GM18907 (cell line): ENCODE results near the gene PCDHGA9.
"Not testable (repeated sequence)": the region's sequence is repeated elsewhere in the genome, so short reads cannot be mapped to it uniquely, and the experiment has no call there.

ENCODE experiments used
- ATAC-seq: cut with Tn5 transposase; IDR thresholded peaks from one replicate; pipeline ENCODE4 v1.9.1; 2021; ENCODE audit warnings: mild to moderate bottlenecking, moderate library complexity; ENCODE audit not compliant: unreplicated experiment

PCDHGA9 gene

DNA sequence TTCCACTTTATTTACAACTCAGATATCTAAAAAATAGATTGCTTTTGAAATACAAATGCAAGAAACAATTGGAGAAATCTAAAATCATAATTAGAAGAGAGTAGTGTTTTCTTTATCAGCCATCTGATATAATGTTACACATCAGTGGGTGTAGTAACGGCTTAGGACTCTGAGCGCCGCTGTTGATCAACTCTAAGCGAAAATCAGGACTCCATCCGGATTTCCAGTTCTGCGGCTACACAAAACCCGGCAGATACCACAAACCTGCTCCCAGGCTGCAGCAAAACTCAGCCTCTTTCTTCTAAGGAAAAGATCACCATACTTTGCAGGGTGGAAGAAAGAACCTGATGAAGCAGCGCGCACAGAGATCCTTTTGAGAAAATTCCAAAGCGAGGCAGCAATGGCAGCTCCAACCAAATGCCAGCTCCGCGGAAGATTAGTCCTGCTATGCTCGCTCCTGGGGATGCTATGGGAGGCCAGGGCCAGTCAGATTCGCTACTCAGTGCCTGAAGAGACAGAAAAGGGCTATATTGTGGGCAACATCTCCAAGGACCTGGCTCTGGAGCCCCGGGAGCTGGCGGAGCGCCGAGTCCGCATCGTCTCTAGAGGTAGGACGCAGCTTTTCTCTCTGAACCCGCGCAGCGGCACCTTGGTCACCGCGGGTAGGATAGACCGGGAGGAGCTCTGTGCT is at the start of gene PCDHGA9:
Gene PCDHGA9, plus strand, starts transcription at position 226 of the 691 bp plus-strand sequence. Its CDS starts 175 bp downstream, at position 401.
- no peak for ATAC-seq

DNA sequence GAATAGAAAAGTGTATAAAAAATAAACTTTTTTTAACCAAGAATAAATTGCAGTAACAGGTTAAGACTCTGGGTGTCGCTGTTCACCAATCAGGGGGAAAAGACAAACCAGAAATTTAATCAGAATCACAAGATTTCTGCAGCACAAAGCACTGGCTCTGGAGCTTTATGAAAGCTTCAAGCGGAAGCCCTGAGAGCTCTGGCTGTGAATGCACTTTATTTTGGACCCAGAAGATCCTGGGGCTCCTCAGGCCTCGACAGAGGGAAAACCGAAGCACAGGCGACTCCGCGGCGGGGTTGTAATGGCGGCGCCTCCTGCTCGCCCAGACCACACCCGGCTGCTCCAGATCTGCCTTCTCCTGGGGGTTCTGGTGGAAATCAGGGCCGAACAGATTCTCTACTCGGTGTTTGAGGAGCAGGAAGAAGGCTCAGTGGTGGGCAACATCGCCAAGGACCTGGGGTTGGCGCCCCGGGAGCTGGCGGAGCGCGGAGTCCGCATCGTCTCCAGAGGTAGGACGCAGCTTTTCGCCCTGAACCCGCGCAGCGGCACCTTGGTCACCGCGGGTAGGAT is 47.6 kb upstream of the PCDHGA9 start, which contains the start of gene PCDHGA4:
Gene PCDHGA4, plus strand, starts transcription at position 122 of the 570 bp plus-strand sequence. Its CDS starts 87 bp downstream, at position 209.
- ATAC-seq = no peak

- ATAC-seq = no peak
Measured at GRCh38 chr5:141355641-141356040, 46.9 kb upstream of the PCDHGA9 start.

DNA sequence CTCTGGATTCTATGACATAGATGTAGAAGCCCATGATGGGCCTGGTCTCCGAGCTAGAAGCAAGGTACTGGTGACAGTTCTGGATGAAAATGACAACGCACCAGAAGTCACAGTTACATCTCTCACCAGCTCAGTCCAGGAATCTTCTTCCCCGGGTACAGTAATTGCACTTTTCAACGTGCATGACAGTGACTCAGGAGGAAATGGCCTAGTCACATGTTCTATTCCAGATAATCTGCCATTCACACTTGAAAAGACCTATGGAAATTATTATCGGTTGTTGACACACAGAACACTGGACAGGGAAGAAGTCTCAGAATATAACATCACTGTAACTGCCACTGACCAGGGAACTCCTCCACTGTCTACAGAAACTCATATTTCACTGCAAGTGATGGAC is 46.4 kb upstream of the PCDHGA9 start:
- no peak for ATAC-seq

DNA sequence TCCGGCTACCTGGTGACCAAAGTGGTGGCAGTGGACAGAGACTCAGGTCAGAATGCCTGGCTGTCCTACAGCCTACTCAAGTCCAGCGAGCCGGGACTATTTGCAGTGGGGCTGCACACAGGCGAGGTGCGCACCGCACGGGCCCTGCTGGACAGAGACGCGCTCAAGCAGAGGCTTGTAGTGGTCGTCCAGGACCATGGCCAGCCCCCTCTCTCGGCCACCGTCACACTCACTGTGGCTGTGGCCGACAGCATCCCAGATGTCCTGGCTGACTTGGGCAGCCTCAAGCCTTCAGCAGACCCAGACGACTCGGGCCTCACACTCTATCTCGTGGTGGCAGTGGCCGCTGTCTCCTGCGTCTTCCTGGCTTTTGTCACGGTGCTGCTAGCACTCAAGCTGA is 45.6 kb upstream of the PCDHGA9 start:
- ATAC-seq = no peak

- peak; percentile 48 for ATAC-seq
Measured at GRCh38 chr5:141359790-141360426, 42.7 kb upstream of the PCDHGA9 start, which contains the start of gene PCDHGB2. PCDHGB2 (plus strand) TSS chr5:141359994; CDS start chr5:141360136, 142 bp downstream.

DNA sequence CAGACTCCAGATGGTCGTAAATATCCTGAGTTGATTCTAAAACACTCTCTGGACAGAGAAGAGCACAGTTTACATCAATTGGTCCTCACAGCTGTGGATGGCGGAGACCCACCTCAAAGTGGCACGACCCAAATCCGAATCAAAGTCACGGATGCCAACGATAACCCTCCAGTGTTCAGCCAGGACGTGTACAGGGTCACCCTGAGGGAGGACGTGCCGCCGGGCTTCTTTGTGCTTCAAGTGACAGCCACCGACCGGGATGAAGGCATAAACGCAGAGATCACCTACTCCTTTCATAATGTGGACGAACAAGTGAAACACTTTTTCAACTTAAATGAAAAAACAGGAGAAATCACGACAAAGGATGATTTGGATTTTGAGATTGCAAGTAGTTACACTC is 41.9 kb upstream of the PCDHGA9 start:
- no peak for ATAC-seq

DNA sequence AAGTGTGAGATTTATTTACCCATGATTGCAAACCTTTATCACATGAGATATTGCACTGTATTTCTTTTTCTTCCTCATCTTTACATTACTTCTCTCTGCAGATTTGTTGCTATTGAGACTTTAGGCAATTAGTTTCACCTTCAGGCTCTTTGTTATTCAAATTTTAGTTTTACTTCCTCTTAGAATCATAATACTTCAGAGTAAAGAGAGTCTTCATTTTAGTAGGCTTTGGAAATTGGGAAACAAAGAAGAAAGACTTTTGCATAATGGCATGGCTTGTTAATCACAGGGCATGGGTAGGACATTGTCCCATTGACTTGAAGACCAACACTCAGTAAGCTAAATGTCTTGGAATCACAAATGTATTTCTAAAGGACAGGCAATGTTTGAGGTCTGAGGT is 39.9 kb upstream of the PCDHGA9 start:
- ATAC-seq = no peak

- no peak for ATAC-seq
Measured at GRCh38 chr5:141363952-141364660, 38.5 kb upstream of the PCDHGA9 start, which contains the start of gene PCDHGA5. PCDHGA5 (plus strand) TSS chr5:141364162; CDS start chr5:141364331, 169 bp downstream.

- ATAC-seq = no peak
Measured at GRCh38 chr5:141366016-141366896, 36.3 kb upstream of the PCDHGA9 start.

DNA sequence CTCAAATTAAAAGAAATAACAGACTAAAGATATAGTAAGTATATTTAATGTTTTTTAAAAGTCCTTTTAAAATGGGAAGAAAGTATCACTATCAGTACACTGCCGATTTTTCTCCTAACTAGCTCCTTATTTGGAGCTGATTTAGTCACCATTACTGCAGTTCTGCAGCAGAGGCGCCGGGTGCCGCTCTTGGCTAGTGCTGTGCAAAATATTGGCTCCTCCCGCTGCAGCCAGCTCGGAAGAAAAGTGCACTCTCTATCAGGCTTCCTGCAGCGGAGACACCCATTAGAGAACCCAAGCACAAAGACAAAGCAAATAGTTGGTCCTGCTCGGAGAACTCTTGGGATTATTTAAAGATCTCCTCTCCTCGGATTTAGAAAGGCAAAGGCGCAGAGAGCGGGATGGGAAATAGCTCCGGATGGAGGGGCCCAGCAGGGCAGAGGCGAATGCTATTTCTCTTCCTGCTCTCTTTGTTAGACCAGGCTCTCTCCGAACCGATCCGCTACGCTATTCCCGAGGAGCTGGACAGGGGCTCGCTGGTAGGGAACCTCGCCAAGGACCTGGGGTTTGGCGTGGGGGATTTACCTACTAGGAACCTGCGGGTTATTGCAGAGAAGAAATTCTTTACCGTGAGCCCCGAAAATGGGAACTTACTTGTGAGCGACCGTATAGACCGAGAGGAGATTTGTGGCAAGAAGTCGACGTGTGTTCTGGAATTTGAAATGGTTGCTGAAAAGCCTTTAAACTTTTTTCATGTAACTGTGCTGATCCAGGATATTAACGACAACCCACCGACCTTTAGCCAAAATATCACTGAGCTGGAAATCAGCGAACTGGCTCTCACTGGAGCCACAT is 32.4 kb upstream of the PCDHGA9 start, which contains the start of gene PCDHGB3:
Gene PCDHGB3, plus strand, starts transcription at position 249 of the 855 bp plus-strand sequence. Its CDS starts 153 bp downstream, at position 402.
- peak; percentile 97 for ATAC-seq

DNA sequence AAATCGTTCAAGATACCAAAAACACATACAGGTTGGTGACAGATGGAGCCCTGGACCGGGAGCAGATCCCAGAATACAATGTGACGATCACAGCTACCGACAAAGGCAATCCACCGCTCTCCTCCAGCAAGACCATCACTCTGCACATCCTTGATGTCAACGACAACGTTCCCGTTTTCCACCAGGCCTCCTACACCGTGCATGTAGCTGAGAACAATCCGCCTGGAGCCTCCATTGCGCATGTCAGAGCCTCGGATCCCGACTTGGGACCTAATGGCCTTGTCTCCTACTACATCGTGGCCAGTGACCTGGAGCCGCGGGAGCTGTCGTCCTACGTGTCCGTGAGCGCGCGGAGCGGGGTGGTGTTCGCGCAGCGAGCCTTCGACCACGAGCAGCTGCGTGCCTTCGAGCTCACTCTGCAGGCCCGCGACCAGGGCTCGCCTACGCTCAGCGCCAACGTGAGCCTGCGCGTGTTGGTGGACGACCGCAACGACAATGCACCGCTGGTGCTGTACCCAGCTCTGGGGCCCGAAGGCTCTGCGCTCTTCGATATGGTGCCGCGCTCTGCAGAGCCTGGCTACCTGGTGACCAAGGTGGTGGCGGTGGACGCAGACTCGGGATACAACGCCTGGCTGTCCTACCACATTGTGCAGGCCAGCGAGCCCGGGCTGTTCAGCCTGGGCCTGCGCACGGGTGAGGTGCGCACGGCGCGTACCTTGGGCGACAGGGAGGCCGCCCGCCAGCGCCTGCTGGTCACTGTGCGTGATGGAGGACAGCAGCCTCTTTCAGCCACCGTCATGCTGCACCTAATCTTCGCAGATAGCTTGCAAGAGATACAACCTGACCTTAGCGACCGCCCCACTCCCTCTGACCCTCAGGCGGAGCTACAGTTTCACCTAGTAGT is 30.8 kb upstream of the PCDHGA9 start:
- no peak for ATAC-seq

DNA sequence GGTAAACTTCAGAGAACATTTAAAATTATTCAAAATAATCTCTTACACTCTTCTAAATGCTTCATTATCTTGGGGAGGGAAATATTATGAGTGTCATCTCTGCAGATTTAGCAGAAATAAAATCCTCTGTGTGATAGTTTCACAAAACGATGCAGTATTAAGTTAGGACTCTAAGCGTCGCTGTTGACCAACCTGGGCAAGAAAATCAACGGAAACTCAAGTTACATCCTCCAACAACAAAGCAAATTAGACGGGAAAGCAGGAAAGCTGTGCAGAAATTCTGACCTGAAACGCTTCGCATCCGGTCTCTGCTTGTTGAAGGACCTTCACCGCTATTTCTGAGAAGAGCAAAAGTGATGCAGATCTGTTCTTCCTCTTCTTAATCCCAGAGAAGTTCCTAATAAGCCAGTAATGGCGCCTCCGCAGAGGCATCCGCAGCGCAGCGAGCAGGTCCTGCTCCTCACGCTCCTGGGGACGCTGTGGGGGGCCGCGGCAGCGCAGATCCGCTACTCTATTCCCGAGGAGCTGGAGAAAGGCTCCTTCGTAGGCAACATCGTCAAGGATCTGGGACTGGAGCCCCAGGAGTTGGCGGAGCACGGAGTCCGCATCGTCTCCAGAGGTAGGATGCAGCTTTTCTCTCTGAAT is 28.8 kb upstream of the PCDHGA9 start, which contains the start of gene PCDHGA6:
Gene PCDHGA6, plus strand, starts transcription at position 219 of the 645 bp plus-strand sequence. Its CDS starts 193 bp downstream, at position 412.
- ATAC-seq = no peak

DNA sequence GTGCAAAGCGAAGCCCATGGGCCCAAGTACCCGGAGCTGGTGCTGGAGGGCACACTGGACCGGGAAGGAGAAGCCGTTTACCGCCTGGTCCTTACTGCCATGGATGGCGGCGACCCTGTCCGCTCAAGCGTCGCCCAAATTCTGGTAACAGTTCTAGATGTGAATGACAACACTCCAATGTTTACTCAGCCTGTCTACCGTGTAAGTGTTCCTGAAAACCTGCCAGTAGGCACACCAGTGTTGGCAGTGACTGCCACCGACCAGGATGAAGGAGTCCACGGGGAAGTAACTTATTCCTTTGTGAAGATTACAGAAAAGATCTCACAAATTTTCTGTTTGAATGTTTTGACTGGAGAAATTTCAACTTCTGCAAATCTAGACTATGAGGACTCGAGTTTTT is 28.0 kb upstream of the PCDHGA9 start:
- ATAC-seq = no peak

DNA sequence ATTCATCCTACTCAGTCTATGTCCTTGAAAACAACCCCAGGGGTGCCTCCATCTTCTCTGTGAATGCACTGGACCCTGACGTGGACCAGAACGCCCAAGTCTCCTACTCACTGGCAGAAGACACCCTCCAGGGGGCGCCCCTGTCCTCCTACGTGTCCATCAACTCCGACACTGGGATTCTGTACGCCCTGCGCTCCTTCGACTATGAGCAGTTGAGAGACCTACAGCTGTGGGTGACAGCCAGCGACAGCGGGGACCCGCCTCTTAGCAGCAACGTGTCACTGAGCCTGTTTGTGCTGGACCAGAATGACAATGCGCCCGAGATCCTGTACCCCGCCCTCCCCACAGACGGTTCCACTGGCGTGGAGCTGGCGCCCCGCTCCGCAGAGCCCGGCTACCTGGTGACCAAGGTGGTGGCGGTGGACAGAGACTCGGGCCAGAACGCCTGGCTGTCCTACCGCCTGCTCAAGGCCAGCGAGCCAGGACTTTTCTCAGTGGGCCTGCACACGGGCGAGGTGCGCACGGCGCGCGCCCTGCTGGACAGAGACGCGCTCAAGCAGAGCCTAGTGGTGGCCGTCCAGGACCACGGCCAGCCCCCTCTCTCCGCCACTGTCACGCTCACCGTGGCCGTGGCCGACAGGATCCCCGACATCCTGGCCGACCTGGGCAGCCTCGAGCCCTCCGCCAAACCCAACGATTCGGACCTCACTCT is 27.0 kb upstream of the PCDHGA9 start:
- not testable (repeated sequence) for ATAC-seq

GRCh38 chr5:141382469-141383294 is 19.9 kb upstream of the PCDHGA9 start, which contains the start of gene PCDHGA7:
PCDHGA7 (plus strand) TSS chr5:141382742; CDS start chr5:141382900, 158 bp downstream.
- ATAC-seq = no peak
